Upper lobe of right lung (tissue), 1 donor: ENCODE data around the gene ENOX1. TPM values are rescaled to one million over a fixed set of nuclear protein-coding genes. Genes with fewer than 3 reads are reported as not detected.
A peak's percentile ranks its signal among the peaks of the same experiment; 100 is the strongest.

ENCODE experiments used
- ATAC-seq: fragments of 200-7000 bp; cut with Tn5 transposase; one replicate; pipeline ENCODE4 v1.9.1; 2020; ENCODE audit warnings: mild to moderate bottlenecking, moderate library complexity
- DNase-seq: peaks from one replicate; pipeline ENCODE4 v3.0.0-alpha.2; 2020
- H3K27ac ChIP-seq: fragments of 200-600 bp; one replicate; pipeline ENCODE4 v1.8.0; 2022
- H3K27me3 ChIP-seq: fragments of 200-600 bp; one replicate; pipeline ENCODE4 v1.8.0; 2022; ENCODE audit warnings: mild to moderate bottlenecking
- H3K36me3 ChIP-seq: fragments of 200-600 bp; one replicate; pipeline ENCODE4 v1.8.0; 2022
- H3K4me1 ChIP-seq: fragments of 200-600 bp; one replicate; pipeline ENCODE4 v1.8.0; 2022
- H3K4me3 ChIP-seq: fragments of 200-600 bp; one replicate; pipeline ENCODE4 v1.8.0; 2022; ENCODE audit warnings: mild to moderate bottlenecking
- H3K9me3 ChIP-seq: fragments of 200-600 bp; one replicate; pipeline ENCODE4 v1.8.0; 2022
- intact Hi-C: fragments of 100-400 bp; cut with DNase I; formaldehyde crosslinking; loops from one replicate; pipeline ENCODE4 v1.11.0; 2022
- total RNA-seq: library from RNA; stranded (reverse); fragmentation: NEBNext Ultra II Directional; extraction: Animal tissue kit (Norgen Biotek cat#: 25700); gene quantifications from one replicate; pipeline ENCODE4 v1.2.1, GENCODE V29; 2021
- TF ChIP-seq, protein P1 (sequence below): fragments of 200-600 bp; IDR thresholded peaks from one replicate; pipeline ENCODE4 v1.8.0; 2022; ENCODE audit warnings: antibody characterized with exemption
- donor health status: DM: no; HTN: yes; CAD: no; lungs with severe emphysema.

The ENOX1 gene
- total RNA-seq, 1 donor from 2014 or later, result 0.69 TPM

DNA sequence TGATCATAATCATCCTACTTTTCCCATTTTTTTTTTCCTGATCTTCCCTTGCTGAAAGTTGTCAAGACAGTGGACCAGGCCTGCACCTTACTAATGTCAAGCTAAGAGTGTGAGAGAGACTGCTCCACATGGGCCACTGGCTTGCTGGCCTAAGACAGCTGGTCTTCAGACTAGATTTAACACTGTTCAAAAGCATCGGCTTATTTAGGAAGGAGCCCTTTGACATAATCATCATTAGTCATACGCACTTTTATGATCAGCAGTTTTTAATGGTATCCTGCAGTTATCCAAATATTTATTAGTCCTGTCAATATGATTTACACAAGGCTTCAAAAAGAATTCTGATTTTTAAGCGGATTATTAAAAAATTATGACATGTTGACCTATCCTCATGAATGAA is 492.8 kb downstream of the ENOX1 start:
- TF ChIP-seq, protein P1, sequence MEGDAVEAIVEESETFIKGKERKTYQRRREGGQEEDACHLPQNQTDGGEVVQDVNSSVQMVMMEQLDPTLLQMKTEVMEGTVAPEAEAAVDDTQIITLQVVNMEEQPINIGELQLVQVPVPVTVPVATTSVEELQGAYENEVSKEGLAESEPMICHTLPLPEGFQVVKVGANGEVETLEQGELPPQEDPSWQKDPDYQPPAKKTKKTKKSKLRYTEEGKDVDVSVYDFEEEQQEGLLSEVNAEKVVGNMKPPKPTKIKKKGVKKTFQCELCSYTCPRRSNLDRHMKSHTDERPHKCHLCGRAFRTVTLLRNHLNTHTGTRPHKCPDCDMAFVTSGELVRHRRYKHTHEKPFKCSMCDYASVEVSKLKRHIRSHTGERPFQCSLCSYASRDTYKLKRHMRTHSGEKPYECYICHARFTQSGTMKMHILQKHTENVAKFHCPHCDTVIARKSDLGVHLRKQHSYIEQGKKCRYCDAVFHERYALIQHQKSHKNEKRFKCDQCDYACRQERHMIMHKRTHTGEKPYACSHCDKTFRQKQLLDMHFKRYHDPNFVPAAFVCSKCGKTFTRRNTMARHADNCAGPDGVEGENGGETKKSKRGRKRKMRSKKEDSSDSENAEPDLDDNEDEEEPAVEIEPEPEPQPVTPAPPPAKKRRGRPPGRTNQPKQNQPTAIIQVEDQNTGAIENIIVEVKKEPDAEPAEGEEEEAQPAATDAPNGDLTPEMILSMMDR, result no peak
- no peaks in the 10 kb centered on the region for H3K9me3 ChIP-seq
- DNase-seq (no peak), ATAC-seq (no peak)
- no peaks in the 10 kb centered on the region for H3K27me3 ChIP-seq
- intact Hi-C loops, result no loop called here
- H3K36me3 ChIP-seq, result no peaks in the 10 kb centered on the region
- no peak overlapping the region for H3K4me3 ChIP-seq
- no peaks in the 10 kb centered on the region for H3K4me1 ChIP-seq
- no peak overlapping the region for H3K27ac ChIP-seq

DNA sequence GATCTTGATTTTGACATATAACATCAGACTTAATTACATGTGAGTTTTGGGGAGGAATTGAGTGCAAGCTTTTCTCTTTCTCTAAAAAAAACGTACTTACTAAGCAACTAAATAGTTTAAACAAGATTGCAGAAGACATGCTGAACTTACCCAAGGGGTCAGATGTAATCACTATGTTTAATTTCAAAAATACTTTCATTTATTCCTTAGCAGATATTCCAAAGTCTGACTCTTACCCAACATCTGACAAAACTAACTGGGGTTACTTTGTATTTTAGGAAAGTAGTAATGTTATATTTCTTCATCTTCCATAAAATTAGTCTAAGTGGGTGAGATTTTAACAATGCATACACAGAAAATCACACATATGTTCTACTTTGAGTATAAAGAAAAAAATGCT is 493.2 kb downstream of the ENOX1 start:
- TF ChIP-seq, protein P1, result no peak
- no peak for DNase-seq

DNA sequence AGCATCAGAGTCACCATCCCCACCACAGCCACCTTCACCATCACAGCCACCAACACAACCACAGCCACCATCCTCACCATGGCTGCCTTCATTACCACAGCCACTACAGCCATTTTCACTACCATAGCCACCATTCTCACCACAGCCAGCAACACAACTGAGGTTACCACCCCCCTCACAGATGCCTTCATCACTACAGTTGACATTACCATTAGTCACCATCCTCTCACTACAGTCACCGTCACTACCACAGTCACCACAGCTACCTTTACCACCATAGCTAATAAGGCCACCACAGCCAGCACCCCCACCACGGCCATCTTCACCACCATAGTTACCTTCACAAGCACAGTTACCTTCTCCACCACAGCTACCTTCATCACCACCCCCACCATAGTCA is 493.8 kb downstream of the ENOX1 start:
- Histone ChIP-seq H3K27ac (no peak overlapping the region), H3K4me3 (no peak overlapping the region), H3K4me1 (no peaks in the 10 kb centered on the region), H3K9me3 (no peaks in the 10 kb centered on the region), H3K27me3 (no peaks in the 10 kb centered on the region), H3K36me3 (no peaks in the 10 kb centered on the region)
- DNase-seq (no peak), ATAC-seq (no peak)
- intact Hi-C loops, result no loop called here
- TF ChIP-seq, protein P1, result no peak

More for the DNA sequence above, 493.2 kb downstream of the ENOX1 start:
- no peaks in the 10 kb centered on the region for H3K4me1 ChIP-seq
- H3K27ac ChIP-seq, result no peak overlapping the region
- intact Hi-C loops, result no loop called here
- no peaks in the 10 kb centered on the region for H3K9me3 ChIP-seq
- no peak overlapping the region for H3K4me3 ChIP-seq
- ATAC-seq, result no peak
- H3K27me3 ChIP-seq, result no peaks in the 10 kb centered on the region
- H3K36me3 ChIP-seq, result no peaks in the 10 kb centered on the region

DNA sequence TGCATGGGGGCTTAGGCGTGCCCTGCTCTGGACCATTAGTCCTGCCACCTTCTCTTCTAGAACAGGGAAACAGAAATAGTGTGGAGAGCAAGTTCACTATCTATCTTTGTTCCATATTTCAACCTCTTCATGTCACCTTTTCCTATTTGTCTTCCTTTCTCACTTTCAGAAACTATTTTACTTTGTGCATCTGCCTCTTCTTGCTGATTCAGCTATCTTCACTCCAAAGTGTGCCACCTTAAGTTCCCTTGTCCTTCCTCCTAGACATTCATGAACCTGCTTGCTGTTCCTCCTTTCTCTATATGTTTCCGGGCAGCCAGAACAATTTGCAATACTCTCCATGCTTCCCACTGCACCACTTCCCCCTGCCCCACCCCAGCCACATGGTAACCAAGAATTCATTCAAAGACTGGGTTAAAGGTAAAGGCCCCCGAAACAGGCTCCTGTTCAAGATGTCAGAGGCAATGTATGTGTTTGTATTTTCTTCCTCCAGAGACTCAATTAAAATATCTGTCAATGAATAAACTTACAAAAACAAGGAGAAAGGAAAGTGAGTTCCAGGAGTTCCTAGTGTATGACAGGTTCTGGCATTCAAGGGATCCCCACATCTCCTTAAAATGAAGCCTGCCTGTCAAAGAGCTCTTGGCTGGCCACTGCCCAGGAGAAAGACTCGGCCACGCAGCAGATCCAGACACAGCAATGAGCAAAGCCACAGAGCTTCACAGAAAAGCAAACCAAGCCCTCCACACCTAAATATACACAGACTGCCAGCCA is 495.3 kb downstream of the ENOX1 start:
- intact Hi-C loops, result no loop called here

DNA sequence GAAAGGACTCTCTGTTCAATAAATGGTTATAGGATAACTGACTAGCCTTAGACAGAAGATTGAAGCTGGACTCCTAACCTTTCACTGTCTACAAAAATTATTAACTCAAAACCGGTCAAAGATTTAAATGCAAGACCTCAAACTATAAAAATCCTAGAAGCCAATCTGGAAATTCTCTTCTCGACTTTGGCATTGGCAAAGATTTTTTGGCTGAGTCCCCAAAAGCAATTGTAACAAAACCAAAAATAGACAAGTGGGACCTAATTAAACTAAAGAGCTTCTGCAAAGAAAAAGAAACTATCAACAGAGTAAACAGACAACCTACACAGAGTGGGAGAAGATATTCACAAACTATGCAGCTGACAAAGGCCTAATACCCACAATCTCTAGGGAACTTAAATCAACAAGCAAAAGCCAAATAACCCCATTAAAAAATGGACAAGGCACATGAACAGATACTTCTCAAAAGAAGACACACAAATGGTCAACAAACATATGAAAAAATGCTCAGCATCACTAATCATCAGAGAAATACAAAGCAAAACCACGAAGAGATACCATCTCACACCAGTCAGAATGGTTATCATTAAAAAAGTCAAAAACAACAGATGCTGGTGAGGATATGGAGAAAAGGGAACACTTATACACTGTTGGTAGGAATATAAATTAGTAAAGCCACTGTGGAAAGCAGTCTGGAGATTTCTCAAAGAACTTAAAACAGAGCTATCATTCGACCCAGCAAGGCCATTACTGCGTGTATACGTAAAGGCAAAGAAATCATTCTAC is 497.1 kb downstream of the ENOX1 start:
- Histone ChIP-seq H3K27ac (no peak overlapping the region), H3K4me3 (no peak overlapping the region), H3K9me3 (no peaks in the 10 kb centered on the region), H3K27me3 (no peaks in the 10 kb centered on the region), H3K4me1 (no peaks in the 10 kb centered on the region), H3K36me3 (no peaks in the 10 kb centered on the region)
- DNase-seq (no peak), ATAC-seq (no peak)
- TF ChIP-seq, protein P1, result no peak
- intact Hi-C loops, result no loop called here

More for the DNA sequence above, 495.3 kb downstream of the ENOX1 start:
- H3K27me3 ChIP-seq, result no peaks in the 10 kb centered on the region
- H3K9me3 ChIP-seq, result no peaks in the 10 kb centered on the region
- no peak for DNase-seq
- TF ChIP-seq, protein P1, result no peak
- no peaks in the 10 kb centered on the region for H3K4me1 ChIP-seq
- no peak overlapping the region for H3K27ac ChIP-seq
- no peak overlapping the region for H3K4me3 ChIP-seq
- peak; percentile 62 for ATAC-seq
- H3K36me3 ChIP-seq, result no peaks in the 10 kb centered on the region
